GM13977 (cell line): ENCODE measurements around the gene KLF17.

Source experiments
- DNase-seq: peaks from one replicate; pipeline ENCODE4 v3.0.0; 2012; ENCODE audit warnings: low spot score
- in situ Hi-C: fragments of 300-500 bp; cut with MboI; formaldehyde crosslinking; loops from one replicate; pipeline ENCODE4 v1.12.0; 2022; ENCODE audit warnings: low sequenced_read_pairs, low pct_unique_long_range_greater_than_20kb, mixed read lengths, inconsistent platforms; ENCODE audit not compliant: unreplicated experiment
- TF ChIP-seq, protein P1 (sequence below): IDR thresholded peaks from 2 replicates; pipeline ENCODE4 v1.5.1; 2012; ENCODE audit warnings: mild to moderate bottlenecking, control low read depth; ENCODE audit not compliant: insufficient read depth; ENCODE audit errors: extremely low read depth, missing control alignments

The KLF17 gene

GRCh38 chr1:44119525-44119924 lies 904 bp downstream of the KLF17 start:
- in situ Hi-C loops: no loop called here
- DNase-seq: no peak
- TF ChIP-seq, protein P1, sequence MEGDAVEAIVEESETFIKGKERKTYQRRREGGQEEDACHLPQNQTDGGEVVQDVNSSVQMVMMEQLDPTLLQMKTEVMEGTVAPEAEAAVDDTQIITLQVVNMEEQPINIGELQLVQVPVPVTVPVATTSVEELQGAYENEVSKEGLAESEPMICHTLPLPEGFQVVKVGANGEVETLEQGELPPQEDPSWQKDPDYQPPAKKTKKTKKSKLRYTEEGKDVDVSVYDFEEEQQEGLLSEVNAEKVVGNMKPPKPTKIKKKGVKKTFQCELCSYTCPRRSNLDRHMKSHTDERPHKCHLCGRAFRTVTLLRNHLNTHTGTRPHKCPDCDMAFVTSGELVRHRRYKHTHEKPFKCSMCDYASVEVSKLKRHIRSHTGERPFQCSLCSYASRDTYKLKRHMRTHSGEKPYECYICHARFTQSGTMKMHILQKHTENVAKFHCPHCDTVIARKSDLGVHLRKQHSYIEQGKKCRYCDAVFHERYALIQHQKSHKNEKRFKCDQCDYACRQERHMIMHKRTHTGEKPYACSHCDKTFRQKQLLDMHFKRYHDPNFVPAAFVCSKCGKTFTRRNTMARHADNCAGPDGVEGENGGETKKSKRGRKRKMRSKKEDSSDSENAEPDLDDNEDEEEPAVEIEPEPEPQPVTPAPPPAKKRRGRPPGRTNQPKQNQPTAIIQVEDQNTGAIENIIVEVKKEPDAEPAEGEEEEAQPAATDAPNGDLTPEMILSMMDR: no peak

DNA sequence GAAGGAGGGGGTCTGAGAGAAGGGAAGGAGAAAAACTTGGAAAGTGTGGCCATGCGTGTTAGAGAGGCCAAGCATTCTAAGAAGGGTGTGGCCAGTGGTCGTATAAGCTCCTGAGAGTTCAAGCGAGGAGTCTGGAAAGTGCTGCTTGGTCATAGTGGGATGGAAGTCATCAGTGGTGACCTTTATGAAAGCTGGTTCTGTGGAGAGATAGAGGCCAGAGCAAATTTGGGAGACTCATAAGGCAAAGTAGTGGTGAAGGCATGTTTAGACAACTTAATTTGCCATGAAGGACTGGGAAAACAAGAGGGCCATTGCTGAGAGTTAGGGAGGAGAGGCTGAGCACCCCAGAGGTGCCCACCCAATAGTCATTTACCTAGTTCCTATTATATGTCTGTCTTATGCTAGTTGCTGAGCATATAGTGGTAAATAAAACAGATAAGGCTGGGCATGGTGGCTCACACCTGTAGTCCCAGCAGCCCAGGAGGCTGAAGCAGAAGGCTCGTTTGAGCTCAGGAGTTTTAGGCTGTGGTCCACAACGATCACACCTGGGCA lies 1.9 kb downstream of the KLF17 start:
- in situ Hi-C loops: no loop called here

DNA sequence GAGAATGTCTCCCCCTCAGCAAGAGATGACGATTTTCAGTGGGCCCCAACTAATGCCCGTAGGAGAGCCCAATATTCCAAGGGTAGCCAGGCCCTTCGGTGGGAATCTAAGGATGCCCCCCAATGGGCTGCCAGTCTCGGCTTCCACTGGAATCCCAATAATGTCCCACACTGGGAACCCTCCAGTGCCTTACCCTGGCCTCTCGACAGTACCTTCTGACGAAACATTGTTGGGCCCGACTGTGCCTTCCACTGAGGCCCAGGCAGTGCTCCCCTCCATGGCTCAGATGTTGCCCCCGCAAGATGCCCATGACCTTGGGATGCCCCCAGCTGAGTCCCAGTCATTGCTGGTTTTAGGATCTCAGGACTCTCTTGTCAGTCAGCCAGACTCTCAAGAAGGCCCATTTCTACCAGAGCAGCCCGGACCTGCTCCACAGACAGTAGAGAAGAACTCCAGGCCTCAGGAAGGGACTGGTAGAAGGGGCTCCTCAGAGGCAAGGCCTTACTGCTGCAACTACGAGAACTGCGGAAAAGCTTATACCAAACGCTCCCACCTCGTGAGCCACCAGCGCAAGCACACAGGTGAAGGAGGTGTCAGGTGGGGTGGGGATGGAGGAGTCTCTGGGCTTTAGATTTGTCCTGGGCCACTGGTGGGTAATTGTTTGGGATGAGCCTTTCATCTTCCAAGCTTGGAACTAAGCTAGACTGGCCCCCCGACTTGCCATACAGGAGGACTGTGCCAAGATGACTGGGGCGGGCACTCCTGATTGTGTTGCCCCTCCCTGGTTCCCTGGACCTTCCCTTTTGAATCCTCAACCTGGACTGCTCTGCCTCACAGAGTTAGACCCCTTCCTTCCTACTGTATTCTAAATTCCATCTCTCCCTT lies 11.2 kb downstream of the KLF17 start:
- no peak for DNase-seq
- in situ Hi-C loops: no loop called here
- TF ChIP-seq, protein P1: no peak

More for the DNA sequence above, 1.9 kb downstream of the KLF17 start:
- no peak for DNase-seq
- TF ChIP-seq, protein P1: no peak

DNA sequence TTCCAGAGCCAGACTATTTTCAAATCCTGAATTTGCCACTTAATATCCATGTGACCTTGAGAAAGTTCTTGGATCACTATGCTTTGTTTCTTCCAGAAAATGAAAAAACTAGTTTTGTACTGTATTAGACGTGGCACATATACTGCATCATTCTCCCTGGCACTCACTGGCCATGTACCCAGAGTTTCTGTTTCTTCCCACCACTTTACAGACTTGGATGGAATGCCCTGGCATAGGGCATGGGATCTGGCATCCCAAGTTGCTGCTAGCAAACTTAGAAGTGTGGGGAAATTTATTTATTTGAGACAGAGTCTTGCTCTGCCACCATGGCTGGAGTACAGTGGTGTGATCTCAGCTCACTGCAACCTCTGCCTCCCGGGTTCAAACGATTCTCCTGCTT lies 12.8 kb downstream of the KLF17 start:
- TF ChIP-seq, protein P1: no peak
- in situ Hi-C loops: no loop called here

DNA sequence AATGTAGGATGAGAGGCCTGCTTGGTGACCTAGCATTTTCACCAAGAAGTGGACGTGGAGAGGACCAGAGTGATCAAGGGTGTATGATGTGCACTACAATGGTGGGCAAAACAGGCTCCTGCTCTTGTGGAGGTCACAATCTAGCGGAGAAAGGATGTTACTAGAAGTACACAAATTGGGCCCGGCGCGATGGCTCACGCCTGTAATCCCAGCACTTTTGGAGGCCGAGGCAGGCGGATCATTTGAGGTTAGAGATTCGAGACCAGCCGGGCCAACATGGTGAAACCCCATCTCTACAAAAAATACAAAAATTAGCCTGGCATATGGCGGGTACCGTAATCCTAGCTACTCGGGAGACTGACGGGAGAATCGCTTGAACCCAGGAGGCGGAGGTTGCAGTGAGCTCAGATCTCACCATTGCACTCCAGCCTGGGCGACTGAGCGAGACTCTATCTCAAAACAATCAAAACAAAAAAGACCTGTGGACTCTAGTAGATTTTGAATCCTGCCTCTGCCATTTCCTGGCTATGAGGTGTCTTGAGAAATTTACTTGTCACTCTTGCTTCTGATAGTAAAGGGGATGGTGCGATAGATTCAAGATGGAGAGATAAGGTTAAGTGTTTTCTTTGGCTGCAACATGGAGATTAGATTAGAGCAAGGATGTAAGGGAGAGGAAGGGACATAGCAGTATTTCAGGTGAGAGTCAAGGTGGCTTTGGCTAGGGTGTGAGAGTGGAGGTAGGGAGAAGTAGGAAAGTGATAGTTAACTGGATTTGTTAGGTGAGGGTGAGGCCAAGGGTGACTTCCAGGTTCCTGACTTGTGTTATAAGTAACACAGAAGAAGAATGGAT lies 15.7 kb downstream of the KLF17 start:
- no peak for DNase-seq
- in situ Hi-C loops: no loop called here
- TF ChIP-seq, protein P1: no peak

More for the DNA sequence above, 12.8 kb downstream of the KLF17 start:
- DNase-seq: no peak

- TF ChIP-seq, protein P1: no peak
- in situ Hi-C loops: no loop called here
- no peak for DNase-seq
Measured at GRCh38 chr1:44135886-44136285, 17.3 kb downstream of the KLF17 start.
